HepG2 (cell line): ENCODE results near the gene PITPNM2. TPM values are rescaled to one million over a fixed set of nuclear protein-coding genes. Genes with fewer than 3 reads are reported as not detected.
A peak's percentile ranks its signal among the peaks of the same experiment; 100 is the strongest.

Source experiments
- ATAC-seq: fragments of 200-7000 bp; cut with Tn5 transposase; 3 replicates; pipeline ENCODE4 v1.9.1; 2020; ENCODE audit warnings: mild to moderate bottlenecking, moderate library complexity
- Bru-seq: library from RNA; stranded (reverse); fragments of 400-500 nt; gene quantifications from one replicate; lab custom pipeline; 2021; lab: Mats Ljungman, UMichigan
- BruChase-seq, 2 experiments: library from RNA; stranded (reverse); fragments of 400-500 nt; gene quantifications; one replicate each; lab custom pipeline; 2021; lab: Mats Ljungman, UMichigan
- BruUV-seq: library from RNA; stranded (reverse); fragments of 400-500 nt; replicated peaks from 2 replicates; lab custom pipeline; 2021; lab: Mats Ljungman, UMichigan
- CTCF ChIA-PET: fragments of 300-600 bp; formaldehyde crosslinking; extraction: SDS; loops from one replicate; lab custom pipeline; 2021; ENCODE audit warnings: low total read pairs, inconsistent platforms, low intra/inter-chr PET ratio; lab: Yijun Ruan, JAX
- POLR2A ChIA-PET: fragments of 350-600 bp; sonication (Branson Sonifier 250); formaldehyde crosslinking; loops from one replicate; lab custom pipeline; 2020; ENCODE audit warnings: antibody characterized with exemption, inconsistent platforms; lab: Yijun Ruan, JAX
- DNase-seq: peaks from one replicate; pipeline ENCODE4 v3.0.0-alpha.2; 2015; ENCODE audit warnings: low spot score
- FAIRE-seq: peaks from 3 replicates; lab custom pipeline; 2011; peaks lifted over from hg19 to GRCh38; lab: Jason Lieb, UNC
- H2AFZ ChIP-seq: one replicate; pipeline ENCODE4 v1.6.1; 2011; ENCODE audit warnings: low read length, inconsistent platforms
- H3K27ac ChIP-seq: fragments of 300-600 bp; 3 replicates; pipeline ENCODE4 v1.8.0; 2011; ENCODE audit warnings: mixed run types, mild to moderate bottlenecking, mixed read lengths, low read length, inconsistent platforms; ENCODE audit not compliant: insufficient read depth; ENCODE audit errors: extremely low read length
- H3K27me3 ChIP-seq, 2 experiments: fragments of 200-600 bp in 1 of 2; 2 replicates in 1 of 2; 3 replicates in 1 of 2; pipeline versions ENCODE4 v1.6.0 to v1.8.0; 2011; ENCODE audit warnings: low read length in 2 of 2, mild to moderate bottlenecking in 2 of 2, moderate library complexity in 2 of 2, inconsistent platforms in 1 of 2; ENCODE audit not compliant: insufficient read depth in 2 of 2, control insufficient read depth in 1 of 2
- H3K36me3 ChIP-seq, 2 experiments: fragments of 200-600 bp in 1 of 2; replicated peaks in 1 of 2; 2 replicates in 1 of 2; 3 replicates in 1 of 2; pipeline versions ENCODE4 v1.5.1 to v1.8.0; 2011; ENCODE audit warnings: low read length in 2 of 2, inconsistent platforms in 1 of 2; ENCODE audit not compliant: insufficient read depth in 2 of 2, control insufficient read depth in 1 of 2
- H3K4me1 ChIP-seq: 2 replicates; pipeline ENCODE4 v1.5.1; 2012; ENCODE audit warnings: low read length, inconsistent platforms; ENCODE audit not compliant: insufficient read depth
- H3K4me2 ChIP-seq: 2 replicates; pipeline ENCODE4 v1.6.0; 2011; ENCODE audit warnings: low read depth, low read length, inconsistent platforms
- H3K4me3 ChIP-seq, 3 experiments: fragments of 200-600 bp in 1 of 3; sonication (generic), shearing (Covaris generic) in 1 of 3; replicated peaks in 1 of 3; 2 replicates each; pipeline ENCODE4 v1.5.1; 2011 to 2016; ENCODE audit warnings: low read length in 3 of 3, inconsistent platforms in 2 of 3, low read depth in 2 of 3, mild to moderate bottlenecking in 2 of 3, control low read depth in 1 of 3, mixed read lengths in 1 of 3; ENCODE audit not compliant: insufficient read depth in 1 of 3
- H3K79me2 ChIP-seq: one replicate; pipeline ENCODE4 v1.6.1; 2011; ENCODE audit warnings: low read length, inconsistent platforms; ENCODE audit not compliant: insufficient read depth
- H3K9ac ChIP-seq: 2 replicates; pipeline ENCODE4 v1.6.0; 2011; ENCODE audit warnings: mild to moderate bottlenecking, low read depth, low read length, inconsistent platforms; ENCODE audit not compliant: insufficient read depth
- H3K9me3 ChIP-seq: 2 replicates; pipeline ENCODE4 v1.5.1; 2012; ENCODE audit warnings: mild to moderate bottlenecking, low read length
- H4K20me1 ChIP-seq: 2 replicates; pipeline ENCODE4 v1.6.0; 2011; ENCODE audit warnings: inconsistent platforms, mild to moderate bottlenecking, low read length, moderate library complexity; ENCODE audit not compliant: insufficient read depth
- BRD4 ChIP-seq: sonication (generic); formaldehyde crosslinking; IDR thresholded peaks from 2 replicates; pipeline ENCODE4 v1.4.0; 2020; ENCODE audit warnings: missing genetic modification reagents
- DNMT1 ChIP-seq: sonication (generic); formaldehyde crosslinking; IDR thresholded peaks from 2 replicates; pipeline ENCODE4 v1.5.1; 2020; ENCODE audit warnings: mild to moderate bottlenecking, missing genetic modification reagents
- HOXA3 ChIP-seq: sonication (generic); formaldehyde crosslinking; IDR thresholded peaks from 2 replicates; pipeline ENCODE4 v1.5.0; 2020; ENCODE audit warnings: missing genetic modification reagents
- IRF1 ChIP-seq: sonication (generic); formaldehyde crosslinking; IDR thresholded peaks from 2 replicates; pipeline ENCODE4 v1.4.0; 2020; ENCODE audit warnings: low read depth, mild to moderate bottlenecking, missing genetic modification reagents
- IRF9 ChIP-seq: sonication (generic); formaldehyde crosslinking; IDR thresholded peaks from 2 replicates; pipeline ENCODE4 v1.8.0; 2022; ENCODE audit warnings: missing genetic modification reagents, mild to moderate bottlenecking, borderline replicate concordance
- KAT7 ChIP-seq: IDR thresholded peaks from 2 replicates; pipeline ENCODE4 v1.6.1; 2018; ENCODE audit warnings: borderline replicate concordance, missing compliant biosample characterization
- ZNF142 ChIP-seq: sonication (generic); formaldehyde crosslinking; IDR thresholded peaks from 2 replicates; pipeline ENCODE4 v1.4.0; 2020; ENCODE audit warnings: missing genetic modification reagents
- WGBS: methylation state at CpG from one replicate; pipeline ENCODE4 v1.1.6; 2017; ENCODE audit warnings: low lambda C conversion rate; 5-methylcytosine and 5-hydroxymethylcytosine counted together
- in situ Hi-C: cut with HindIII; loops from 2 replicates; pipeline ENCODE4 v1.10.0; 2017; ENCODE audit warnings: low pct_unique_long_range_greater_than_20kb; ENCODE audit not compliant: extremely low pct_ligation_motif_present
- intact Hi-C: fragments of 100-400 bp; cut with micrococcal nuclease; formaldehyde crosslinking; loops from one replicate; pipeline ENCODE4 v1.10.0; 2022; ENCODE audit not compliant: unreplicated experiment
- long read RNA-seq, 2 experiments: library from RNA in 1 of 2; library from polyadenylated mRNA in 1 of 2; stranded (forward) in 1 of 2; unstranded in 1 of 2; transcript quantifications; one replicate each; pipeline ENCODE4 v2.0.0, GENCODE V29; 2019 to 2022
- polyA minus RNA-seq, 3 experiments: library from RNA; depleted of rRNA, polyadenylated mRNA; stranded (reverse); fragments of >200 nt; gene quantifications; 2 replicates each; pipeline ENCODE4 v1.2.3, GENCODE V29; 2011; ENCODE audit warnings: low replicate concordance in 1 of 3
- polyA plus RNA-seq, 8 experiments: library from polyadenylated mRNA; depleted of rRNA in 3 of 8; stranded (reverse) in 7 of 8; unstranded in 1 of 8; fragments of >200 nt; fragmentation: Illumina TruSeq in 4 of 8; extraction: Trizol in 4 of 8; gene quantifications; 2 replicates each; pipeline versions ENCODE4 v1.2.1 to v1.2.3, GENCODE V29; 2011 to 2016; ENCODE audit warnings: low read depth in 4 of 8, missing spikeins in 1 of 8, mixed read lengths in 1 of 8; ENCODE audit not compliant: insufficient read depth in 1 of 8
- total RNA-seq, 5 experiments: library from RNA; depleted of rRNA; stranded (reverse); fragments of >200 nt; fragmentation: Illumina TruSeq; extraction: Trizol; gene quantifications; 2 replicates each; pipeline ENCODE4 v1.2.3, GENCODE V29; 2016; ENCODE audit warnings: low read depth in 1 of 5

Gene PITPNM2
- total RNA-seq (2016; rRNA removed; fragmentation: Illumina TruSeq; extraction: Trizol), result 4.2 and 4.7 TPM in 2 replicates
- total RNA-seq (2016; cell fraction: cytosol; rRNA removed; fragmentation: Illumina TruSeq; extraction: Trizol; ENCODE audit: low read depth), result 2.8 and 3.0 TPM in 2 replicates
- 4.4 and 4.6 TPM in 2 replicates for total RNA-seq (2016; cell fraction: insoluble cytoplasmic fraction; rRNA removed; fragmentation: Illumina TruSeq; extraction: Trizol)
- 4.6 and 5.9 TPM in 2 replicates for total RNA-seq (2016; cell fraction: membrane; rRNA removed; fragmentation: Illumina TruSeq; extraction: Trizol)
- total RNA-seq (2016; cell fraction: nucleus; rRNA removed; fragmentation: Illumina TruSeq; extraction: Trizol), result 8.8 and 10.6 TPM in 2 replicates
- 5.3 TPM in 2 replicates for polyA plus RNA-seq (2011; rRNA removed)
- 1.9 and 2.8 TPM in 2 replicates for polyA plus RNA-seq (2011; cell fraction: cytosol; rRNA removed)
- polyA plus RNA-seq (2011; cell fraction: nucleus; rRNA removed), result 29.2 and 36.9 TPM in 2 replicates
- polyA plus RNA-seq (2012), result 4.9 and 8.6 TPM in 2 replicates
- polyA plus RNA-seq (2016; cell fraction: cytosol; fragmentation: Illumina TruSeq; extraction: Trizol; ENCODE audit: low read depth), result 2.0 and 2.7 TPM in 2 replicates
- 4.0 and 5.3 TPM in 2 replicates for polyA plus RNA-seq (2016; cell fraction: insoluble cytoplasmic fraction; fragmentation: Illumina TruSeq; extraction: Trizol; ENCODE audit: low read depth)
- polyA plus RNA-seq (2016; cell fraction: membrane; fragmentation: Illumina TruSeq; extraction: Trizol; ENCODE audit: low read depth), result 3.2 and 3.3 TPM in 2 replicates
- 22.7 and 28.3 TPM in 2 replicates for polyA plus RNA-seq (2016; cell fraction: nucleus; fragmentation: Illumina TruSeq; extraction: Trizol; ENCODE audit: insufficient read depth, low read depth)
- polyA minus RNA-seq (2011; rRNA and poly(A)+ RNA removed; ENCODE audit: low replicate concordance), result 9.4 and 13.8 TPM in 2 replicates
- 4.8 and 6.2 TPM in 2 replicates for polyA minus RNA-seq (2011; cell fraction: cytosol; rRNA and poly(A)+ RNA removed)
- 17.6 and 22.1 TPM in 2 replicates for polyA minus RNA-seq (2011; cell fraction: nucleus; rRNA and poly(A)+ RNA removed)
- Bru-seq, nascent RNA, result percentile 55 among the genes with signal in this experiment
- BruChase-seq, experiment 1, labeled RNA remaining after a 6-hour chase, result percentile 64 among the genes with signal in this experiment
- percentile 58 among the genes with signal in this experiment for BruChase-seq, experiment 2, labeled RNA remaining after a 2-hour chase
- long read RNA-seq, experiment 1, result 0 reads
- long read RNA-seq, experiment 2, partial matches to known transcripts, result 26 of 39 reads
- long read RNA-seq, experiment 2, other reads (novel, unspliced or antisense), result 13 of 39 reads

- H3K36me3 ChIP-seq, result peaks cover 0 to 8% of the 10 kb centered on the region in 2 experiments; a peak in 1 of 5 replicates
- peak within 1 kb of the TSS; percentile 94 for H3K4me2 ChIP-seq
- no TSS peak for BruUV-seq
- H3K4me3 ChIP-seq, result peak within 1 kb of the TSS; percentile 90 to 98 (median 95)
- DNase-seq (no peak), ATAC-seq (peak; percentile 70), FAIRE-seq (no peak)
- H3K9me3 ChIP-seq, result no peaks in the 10 kb centered on the region
- intact Hi-C loops, result loop anchor here (5.0 kb wide), 1 partner anchor 109 kb away; no protein-coding TSS in a partner anchor
- no peak within 1 kb of the TSS for H2AFZ ChIP-seq
- H3K27ac ChIP-seq, result peak within 1 kb of the TSS; percentile 63
- no peaks in the 10 kb centered on the region for H4K20me1 ChIP-seq
- H3K79me2 ChIP-seq, result peaks cover 32% of the 10 kb centered on the region
- no peaks in the 10 kb centered on the region for H3K27me3 ChIP-seq
- CTCF ChIA-PET, result interaction anchor here (0.7 kb wide), 1 partner anchor 107 kb away, joined by 4 read pairs; no protein-coding TSS in a partner anchor
- peaks cover 71% of the 10 kb centered on the region for H3K4me1 ChIP-seq
- WGBS, result no CpG with 5 or more reads among the region's 119 CpGs
- peak within 1 kb of the TSS; percentile 85 for H3K9ac ChIP-seq
- in situ Hi-C loops, result no loop called here
- POLR2A ChIA-PET, result interaction anchor here (0.7 to 3.1 kb wide), 6 partner anchors 8 to 169 kb away, joined by 3 to 20 read pairs (median 6); partner anchors contain the start of genes MPHOSPH9 and MTRFR
- no peak for TF ChIP-seq IRF9 (CRISPR knock-in tag)
- TF ChIP-seq KAT7 (CRISPR knock-in tag), result 0 out of 2 replicates have a peak, but pooled peaks have one; percentile 63
- TF ChIP-seq ZNF142, result no peak
- TF ChIP-seq DNMT1, result no peak
- peak; percentile 43; the same call in 1 of the 2 replicates for TF ChIP-seq HOXA3 (CRISPR knock-in tag)
- TF ChIP-seq BRD4 (CRISPR knock-in tag), result 0 out of 2 replicates have a peak, but pooled peaks have one; percentile 29
- TF ChIP-seq IRF1, result no peak
These were observed at the start of gene PITPNM2 for GRCh38 chr12:123150744-123151456. Gene PITPNM2 (minus strand): TSS chr12:123151090. CDS start chr12:123034590, 116,500 bp downstream.
